Nephron (organoid): ENCODE results near the gene NEAT1.

Experiments
- H3K27ac Mint-ChIP-seq, 3 experiments: 2 replicates each; pipeline ENCODE4 v1.8.0; 2020; ENCODE audit warnings: mixed read lengths in 3 of 3, mild to moderate bottlenecking in 2 of 3, moderate library complexity in 1 of 3
- H3K27me3 Mint-ChIP-seq: 2 replicates; pipeline ENCODE4 v1.8.0; 2021; ENCODE audit warnings: low read depth, mild to moderate bottlenecking, moderate library complexity, mixed read lengths
- H3K36me3 Mint-ChIP-seq: 2 replicates; pipeline ENCODE4 v1.8.0; 2020; ENCODE audit warnings: low read depth, mixed read lengths
- H3K4me1 Mint-ChIP-seq: 2 replicates; pipeline ENCODE4 v1.8.0; 2020; ENCODE audit warnings: mixed read lengths
- H3K4me3 Mint-ChIP-seq, 3 experiments: 2 replicates each; pipeline ENCODE4 v1.8.0; 2020; ENCODE audit warnings: mild to moderate bottlenecking in 3 of 3, mixed read lengths in 3 of 3, moderate library complexity in 2 of 3
- H3K9me3 Mint-ChIP-seq: 2 replicates; pipeline ENCODE4 v1.8.0; 2020; ENCODE audit warnings: mixed read lengths
- CTCF ChIP-seq, 3 experiments: fragments of 200-600 bp; sonication (generic); IDR thresholded peaks; one replicate each; pipeline ENCODE4 v1.5.0; 2021; ENCODE audit warnings: antibody characterized with exemption in 3 of 3; ENCODE audit not compliant: unreplicated experiment in 3 of 3

The NEAT1 gene

GRCh38 chr11:65401073-65401802, 21.4 kb upstream of the NEAT1 start:
- H3K27ac Mint-ChIP-seq, result peak overlapping the region in 1 of 3 experiments; percentile 35
- no peak for TF ChIP-seq CTCF (IDR thresholded peaks at IDR 0.05; ENCODE audit: unreplicated experiment in 3 of 3)
- no peak overlapping the region for H3K4me3 Mint-ChIP-seq
- peaks cover 12% of the 10 kb centered on the region for H3K4me1 Mint-ChIP-seq
- H3K9me3 Mint-ChIP-seq, result no peaks in the 10 kb centered on the region
- H3K27me3 Mint-ChIP-seq, result no peaks in the 10 kb centered on the region
- H3K36me3 Mint-ChIP-seq, result peaks cover 28% of the 10 kb centered on the region

GRCh38 chr11:65401803-65402248, 20.8 kb upstream of the NEAT1 start:
- H3K36me3 Mint-ChIP-seq, result peaks cover 28% of the 10 kb centered on the region
- H3K27ac Mint-ChIP-seq, result peak overlapping the region in 1 of 3 experiments; percentile 35
- no peak for TF ChIP-seq CTCF (IDR thresholded peaks at IDR 0.05; ENCODE audit: unreplicated experiment in 3 of 3)
- no peaks in the 10 kb centered on the region for H3K27me3 Mint-ChIP-seq
- peaks cover 12% of the 10 kb centered on the region for H3K4me1 Mint-ChIP-seq
- H3K4me3 Mint-ChIP-seq, result no peak overlapping the region
- no peaks in the 10 kb centered on the region for H3K9me3 Mint-ChIP-seq

GRCh38 chr11:65402790-65403189, 19.8 kb upstream of the NEAT1 start:
- H3K36me3 Mint-ChIP-seq, result peaks cover 21% of the 10 kb centered on the region
- no peak overlapping the region for H3K4me3 Mint-ChIP-seq
- H3K4me1 Mint-ChIP-seq, result peaks cover 7% of the 10 kb centered on the region
- no peaks in the 10 kb centered on the region for H3K9me3 Mint-ChIP-seq
- H3K27ac Mint-ChIP-seq, result no peak overlapping the region
- H3K27me3 Mint-ChIP-seq, result no peaks in the 10 kb centered on the region
- TF ChIP-seq CTCF (IDR thresholded peaks at IDR 0.05; ENCODE audit: unreplicated experiment in 3 of 3), result no peak

- peaks cover 2% of the 10 kb centered on the region for H3K4me1 Mint-ChIP-seq
- peaks cover 19% of the 10 kb centered on the region for H3K36me3 Mint-ChIP-seq
- TF ChIP-seq CTCF (IDR thresholded peaks at IDR 0.05; ENCODE audit: unreplicated experiment in 3 of 3), result no peak
- H3K27me3 Mint-ChIP-seq, result no peaks in the 10 kb centered on the region
- no peak overlapping the region for H3K27ac Mint-ChIP-seq
- H3K4me3 Mint-ChIP-seq, result no peak overlapping the region
- no peaks in the 10 kb centered on the region for H3K9me3 Mint-ChIP-seq
Measured at GRCh38 chr11:65403607-65404121, 18.9 kb upstream of the NEAT1 start.

GRCh38 chr11:65404210-65404609, 18.4 kb upstream of the NEAT1 start:
- H3K27me3 Mint-ChIP-seq, result no peaks in the 10 kb centered on the region
- no peak overlapping the region for H3K4me3 Mint-ChIP-seq

More at GRCh38 chr11:65404210-65404609, 18.4 kb upstream of the NEAT1 start:
- no peak overlapping the region for H3K27ac Mint-ChIP-seq
- no peaks in the 10 kb centered on the region for H3K9me3 Mint-ChIP-seq
- H3K4me1 Mint-ChIP-seq, result no peaks in the 10 kb centered on the region
- TF ChIP-seq CTCF (IDR thresholded peaks at IDR 0.05; ENCODE audit: unreplicated experiment in 3 of 3), result no peak
- peaks cover 24% of the 10 kb centered on the region for H3K36me3 Mint-ChIP-seq
